Skin of body (tissue), 2 donors: ENCODE measurements around the gene BLNK. TPM values are rescaled to one million over a fixed set of nuclear protein-coding genes. Genes with fewer than 3 reads are reported as not detected.

Experiments used
- DNase-seq: peaks from one replicate; lab custom pipeline; 2025; lab: John Stamatoyannopoulos, UW
- total RNA-seq: library from RNA; depleted of rRNA; stranded (reverse); fragments of >200 nt; gene quantifications from one replicate; pipeline ENCODE4 v1.2.3, GENCODE V29; 2014

Gene BLNK
- total RNA-seq, 1 donor from 2014 or later, result 5.9 TPM

GRCh38 chr10:96288151-96288621 lies 16.8 kb upstream of the BLNK start:
- DNase-seq, result no peak

GRCh38 chr10:96287392-96288105 lies 16.2 kb upstream of the BLNK start:
- peak; percentile 52 for DNase-seq

- no peak for DNase-seq
These were observed 14.0 kb upstream of the BLNK start for GRCh38 chr10:96285331-96285752.

- no peak for DNase-seq
These were observed 12.4 kb upstream of the BLNK start for GRCh38 chr10:96283756-96284155.

- DNase-seq, result no peak
These were observed 12.0 kb upstream of the BLNK start for GRCh38 chr10:96283351-96283750.

- DNase-seq, result no peak
These were observed 10.2 kb upstream of the BLNK start for GRCh38 chr10:96281444-96282029.

- no peak for DNase-seq
These were observed 9.5 kb upstream of the BLNK start for GRCh38 chr10:96280859-96281258.

- DNase-seq, result no peak
These were observed 7.8 kb upstream of the BLNK start for GRCh38 chr10:96279191-96279641.

GRCh38 chr10:96276831-96277230 lies 5.5 kb upstream of the BLNK start:
- no peak for DNase-seq

- DNase-seq, result no peak
These were observed 5.1 kb upstream of the BLNK start for GRCh38 chr10:96276426-96276825.

- DNase-seq, result no peak
These were observed 4.5 kb upstream of the BLNK start for GRCh38 chr10:96275685-96276418.

- DNase-seq, result no peak
These were observed 1.2 kb upstream of the BLNK start for GRCh38 chr10:96272316-96273280.

- DNase-seq, result no peak
These were observed 798 bp downstream of the BLNK start for GRCh38 chr10:96270571-96270970.

- DNase-seq, result no peak
These were observed 1.7 kb downstream of the BLNK start for GRCh38 chr10:96269438-96270300.

GRCh38 chr10:96268341-96268909 lies 2.9 kb downstream of the BLNK start:
- DNase-seq, result no peak

GRCh38 chr10:96267234-96267705 lies 4.1 kb downstream of the BLNK start:
- DNase-seq, result no peak

- no peak for DNase-seq
These were observed 5.1 kb downstream of the BLNK start for GRCh38 chr10:96266118-96266770.

- no peak for DNase-seq
These were observed 6.4 kb downstream of the BLNK start for GRCh38 chr10:96264938-96265337.

GRCh38 chr10:96263669-96264068 lies 7.7 kb downstream of the BLNK start:
- DNase-seq, result no peak
